ENCODE data around the gene OBSCN. TPM values are rescaled to one million over a fixed set of nuclear protein-coding genes. Genes with fewer than 3 reads are reported as not detected.
"Not testable (repeated sequence)": the region's sequence is repeated elsewhere in the genome, so short reads cannot be mapped to it uniquely, and the experiment has no call there.

The OBSCN gene
- total RNA-seq, 1 donor from 2014 or later, result 22.3 TPM

GRCh38 chr1:228217551-228218344 is 9.9 kb downstream of the OBSCN start:
- intact Hi-C loops (cut with micrococcal nuclease), result no loop called here

GRCh38 chr1:228218513-228219244 is 10.8 kb downstream of the OBSCN start:
- Mint-ChIP-seq H3K4me3 (no peak overlapping the region), H3K9me3 (no peaks in the 10 kb centered on the region), H3K4me1 (peaks cover 2% of the 10 kb centered on the region), H3K36me3 (ENCODE audit: low read depth) (peaks cover 19% of the 10 kb centered on the region), H3K27me3 (no peaks in the 10 kb centered on the region), H3K27ac (no peak overlapping the region)
- intact Hi-C loops (cut with micrococcal nuclease), result no loop called here
- no peak for DNase-seq

More at GRCh38 chr1:228217551-228218344, 9.9 kb downstream of the OBSCN start:
- Mint-ChIP-seq H3K9me3 (no peaks in the 10 kb centered on the region), H3K36me3 (ENCODE audit: low read depth) (peaks cover 12% of the 10 kb centered on the region), H3K27me3 (no peaks in the 10 kb centered on the region), H3K27ac (no peak overlapping the region), H3K4me1 (peaks cover 7% of the 10 kb centered on the region), H3K4me3 (no peak overlapping the region)
- DNase-seq, result peak; percentile 53

- H3K4me1 Mint-ChIP-seq, result peaks cover 2% of the 10 kb centered on the region
- DNase-seq, result peak; percentile 49
- H3K4me3 Mint-ChIP-seq, result no peak overlapping the region
- H3K27me3 Mint-ChIP-seq, result no peaks in the 10 kb centered on the region
- intact Hi-C loops (cut with micrococcal nuclease), result no loop called here
- peaks cover 23% of the 10 kb centered on the region for H3K36me3 Mint-ChIP-seq (ENCODE audit: low read depth)
- H3K9me3 Mint-ChIP-seq, result no peaks in the 10 kb centered on the region
- no peak overlapping the region for H3K27ac Mint-ChIP-seq
Observed at GRCh38 chr1:228219245-228219961, 11.6 kb downstream of the OBSCN start.

- no peak for DNase-seq
- Mint-ChIP-seq H3K4me3 (no peak overlapping the region), H3K27me3 (no peaks in the 10 kb centered on the region), H3K9me3 (peaks cover 3% of the 10 kb centered on the region), H3K4me1 (peaks cover 2% of the 10 kb centered on the region), H3K27ac (no peak overlapping the region), H3K36me3 (ENCODE audit: low read depth) (peaks cover 30% of the 10 kb centered on the region)
- intact Hi-C loops (cut with micrococcal nuclease), result no loop called here
Observed at GRCh38 chr1:228219962-228220780, 12.3 kb downstream of the OBSCN start.

- H3K4me3 Mint-ChIP-seq; H3K4me1 Mint-ChIP-seq; DNase-seq; H3K27me3 Mint-ChIP-seq; H3K27ac Mint-ChIP-seq; intact Hi-C loops (cut with micrococcal nuclease); H3K9me3 Mint-ChIP-seq: not testable (repeated sequence)
- H3K36me3 Mint-ChIP-seq (ENCODE audit: low read depth), result peaks cover 37% of the 10 kb centered on the region
Observed at GRCh38 chr1:228221097-228221496, 13.3 kb downstream of the OBSCN start.

- no peak overlapping the region for H3K4me3 Mint-ChIP-seq
- H3K27ac Mint-ChIP-seq, result no peak overlapping the region
- H3K4me1 Mint-ChIP-seq, result no peaks in the 10 kb centered on the region
- DNase-seq, result no peak
- H3K36me3 Mint-ChIP-seq (ENCODE audit: low read depth), result peaks cover 42% of the 10 kb centered on the region
- H3K9me3 Mint-ChIP-seq, result peaks cover 3% of the 10 kb centered on the region
- no peaks in the 10 kb centered on the region for H3K27me3 Mint-ChIP-seq
- intact Hi-C loops (cut with micrococcal nuclease), result no loop called here
Observed at GRCh38 chr1:228222548-228222947, 14.7 kb downstream of the OBSCN start.

GRCh38 chr1:228224198-228225164 is 16.6 kb downstream of the OBSCN start:
- no peak overlapping the region for H3K4me3 Mint-ChIP-seq
- intact Hi-C loops (cut with micrococcal nuclease), result no loop called here

GRCh38 chr1:228225165-228225710 is 17.4 kb downstream of the OBSCN start:
- no peaks in the 10 kb centered on the region for H3K27me3 Mint-ChIP-seq
- peaks cover 3% of the 10 kb centered on the region for H3K9me3 Mint-ChIP-seq
- H3K4me3 Mint-ChIP-seq, result no peak overlapping the region
- H3K27ac Mint-ChIP-seq, result no peak overlapping the region
- DNase-seq, result no peak
- H3K36me3 Mint-ChIP-seq (ENCODE audit: low read depth), result peaks cover 50% of the 10 kb centered on the region
- H3K4me1 Mint-ChIP-seq, result no peaks in the 10 kb centered on the region
- intact Hi-C loops (cut with micrococcal nuclease), result no loop called here

More at GRCh38 chr1:228224198-228225164, 16.6 kb downstream of the OBSCN start:
- H3K9me3 Mint-ChIP-seq, result peaks cover 3% of the 10 kb centered on the region
- no peak overlapping the region for H3K27ac Mint-ChIP-seq
- peaks cover 47% of the 10 kb centered on the region for H3K36me3 Mint-ChIP-seq (ENCODE audit: low read depth)
- H3K4me1 Mint-ChIP-seq, result no peaks in the 10 kb centered on the region
- no peak for DNase-seq
- H3K27me3 Mint-ChIP-seq, result no peaks in the 10 kb centered on the region

- H3K36me3 Mint-ChIP-seq (ENCODE audit: low read depth), result peaks cover 53% of the 10 kb centered on the region
- intact Hi-C loops (cut with micrococcal nuclease), result no loop called here
- DNase-seq, result no peak
- no peaks in the 10 kb centered on the region for H3K4me1 Mint-ChIP-seq
- H3K27ac Mint-ChIP-seq, result no peak overlapping the region
- no peak overlapping the region for H3K4me3 Mint-ChIP-seq
- peaks cover 3% of the 10 kb centered on the region for H3K9me3 Mint-ChIP-seq
- H3K27me3 Mint-ChIP-seq, result no peaks in the 10 kb centered on the region
Observed at GRCh38 chr1:228225740-228226139, 17.9 kb downstream of the OBSCN start.

GRCh38 chr1:228226141-228226874 is 18.5 kb downstream of the OBSCN start:
- H3K27me3 Mint-ChIP-seq, result no peaks in the 10 kb centered on the region
- no peaks in the 10 kb centered on the region for H3K4me1 Mint-ChIP-seq
- peaks cover 54% of the 10 kb centered on the region for H3K36me3 Mint-ChIP-seq (ENCODE audit: low read depth)

GRCh38 chr1:228226956-228227791 is 19.3 kb downstream of the OBSCN start:
- no peak for DNase-seq
- Mint-ChIP-seq H3K4me1 (no peaks in the 10 kb centered on the region), H3K4me3 (no peak overlapping the region), H3K9me3 (peaks cover 3% of the 10 kb centered on the region), H3K27me3 (no peaks in the 10 kb centered on the region), H3K27ac (no peak overlapping the region), H3K36me3 (ENCODE audit: low read depth) (peaks cover 58% of the 10 kb centered on the region)
- intact Hi-C loops (cut with micrococcal nuclease), result no loop called here

More at GRCh38 chr1:228226141-228226874, 18.5 kb downstream of the OBSCN start:
- H3K9me3 Mint-ChIP-seq, result peaks cover 3% of the 10 kb centered on the region
- DNase-seq, result no peak
- no peak overlapping the region for H3K27ac Mint-ChIP-seq
- intact Hi-C loops (cut with micrococcal nuclease), result no loop called here
- H3K4me3 Mint-ChIP-seq, result no peak overlapping the region
